ENCODE data around the gene TPR.

TPR gene

GRCh38 chr1:186326009-186326408 lies 49.0 kb downstream of the TPR start:
- no peak for DNase-seq

- no peak for DNase-seq
These were observed 49.8 kb downstream of the TPR start for GRCh38 chr1:186325239-186325638.

GRCh38 chr1:186323865-186324264 lies 51.2 kb downstream of the TPR start:
- DNase-seq, result no peak

GRCh38 chr1:186315570-186315969 lies 59.5 kb downstream of the TPR start:
- no peak for DNase-seq

- DNase-seq, result no peak
These were observed 63.5 kb downstream of the TPR start for GRCh38 chr1:186311375-186312051.

- no peak for DNase-seq
These were observed 64.7 kb downstream of the TPR start for GRCh38 chr1:186310307-186310706.

GRCh38 chr1:186308264-186309060 lies 66.6 kb downstream of the TPR start:
- DNase-seq, result no peak

GRCh38 chr1:186307445-186307844 lies 67.6 kb downstream of the TPR start:
- DNase-seq, result no peak

- DNase-seq, result no peak
These were observed 68.5 kb downstream of the TPR start for GRCh38 chr1:186306533-186306932.

- peak; percentile 3 for DNase-seq
These were observed 69.8 kb downstream of the TPR start for GRCh38 chr1:186304982-186305949.

- DNase-seq, result no peak
These were observed 71.1 kb downstream of the TPR start for GRCh38 chr1:186303911-186304310.

- DNase-seq, result no peak
These were observed 72.6 kb downstream of the TPR start for GRCh38 chr1:186302381-186302920.

- DNase-seq, result no peak
These were observed 73.6 kb downstream of the TPR start for GRCh38 chr1:186301448-186301847.

GRCh38 chr1:186300056-186300455 lies 75.0 kb downstream of the TPR start:
- DNase-seq, result no peak

- no peak for DNase-seq
These were observed 75.5 kb downstream of the TPR start for GRCh38 chr1:186299570-186299969.

GRCh38 chr1:186298851-186299250 lies 76.2 kb downstream of the TPR start:
- DNase-seq, result no peak

- no peak for DNase-seq
These were observed 77.5 kb downstream of the TPR start for GRCh38 chr1:186297439-186298045.

GRCh38 chr1:186295980-186296379 lies 79.1 kb downstream of the TPR start, which contains the start of gene PRG4:
Gene PRG4, plus strand, starts transcription at chr1:186296279.
- no peak for DNase-seq

- no peak for DNase-seq
These were observed 82.2 kb downstream of the TPR start for GRCh38 chr1:186292875-186293274.

GRCh38 chr1:186291271-186291670 lies 83.8 kb downstream of the TPR start:
- DNase-seq, result no peak

GRCh38 chr1:186289943-186290545 lies 85.0 kb downstream of the TPR start:
- no peak for DNase-seq
